A549 (cell line): ENCODE measurements around the gene ATXN1L. TPM values are rescaled to one million over a fixed set of nuclear protein-coding genes. Genes with fewer than 3 reads are reported as not detected.

ENCODE experiments used
- ATAC-seq, 2 experiments: fragments of 200-7000 bp in 1 of 2; fragments of >200 bp in 1 of 2; cut with Nextera tagmentation in 1 of 2; cut with Tn5 transposase in 1 of 2; 3 replicates each; pipeline versions ENCODE4 v1.8.0 to v1.9.1; 2018 to 2020; ENCODE audit warnings: mild to moderate bottlenecking in 1 of 2, moderate library complexity in 1 of 2
- CTCF ChIA-PET: fragments of 300-600 bp; sonication (Branson Sonifier 250); formaldehyde crosslinking; extraction: SDS; loops from one replicate; lab custom pipeline; 2021; ENCODE audit warnings: antibody characterized with exemption, inconsistent platforms; lab: Yijun Ruan, JAX
- POLR2A ChIA-PET: fragments of 350-600 bp; formaldehyde crosslinking; extraction: SDS; loops from one replicate; lab custom pipeline; 2021; ENCODE audit warnings: antibody characterized with exemption, inconsistent platforms; lab: Yijun Ruan, JAX
- DNase-seq, 2 experiments: peaks; one replicate each; pipeline versions ENCODE4 v3.0.0 to v3.0.0-alpha.2; 2011 to 2016; ENCODE audit warnings: low read depth in 1 of 2, low spot score in 1 of 2
- FAIRE-seq: peaks from 2 replicates; lab custom pipeline; 2011; peaks lifted over from hg19 to GRCh38; lab: Jason Lieb, UNC
- H3K27ac ChIP-seq, 2 experiments: fragments of >200 bp; sonication (Bioruptor Twin); formaldehyde crosslinking; 3 replicates each; pipeline ENCODE4 v1.5.1; 2016 to 2017
- H3K4me1 ChIP-seq: fragments of >200 bp; sonication (Bioruptor Twin); formaldehyde crosslinking; 3 replicates; pipeline ENCODE4 v1.6.1; 2016
- H3K4me2 ChIP-seq: fragments of >200 bp; sonication (Bioruptor Twin); formaldehyde crosslinking; 3 replicates; pipeline ENCODE4 v1.6.1; 2016
- H3K4me3 ChIP-seq: fragments of >200 bp; sonication (Bioruptor Twin); formaldehyde crosslinking; 3 replicates; pipeline ENCODE4 v1.5.1; 2016
- H3K9me3 ChIP-seq: fragments of >200 bp; sonication (Bioruptor Twin); formaldehyde crosslinking; 3 replicates; pipeline ENCODE4 v1.6.1; 2016
- CBX2 ChIP-seq: fragments of 200-600 bp; sonication (generic); IDR thresholded peaks from 2 replicates; pipeline ENCODE4 v1.6.1; 2016; ENCODE audit warnings: low read depth, mild to moderate bottlenecking, borderline replicate concordance
- CBX8 ChIP-seq: fragments of 200-600 bp; sonication (generic); IDR thresholded peaks from 2 replicates; pipeline ENCODE4 v1.6.1; 2016
- EP300 ChIP-seq, 2 experiments: fragments of >200 bp; sonication (Bioruptor Twin); formaldehyde crosslinking; IDR thresholded peaks; 2 replicates in 1 of 2; 3 replicates in 1 of 2; pipeline ENCODE4 v1.6.1; 2016 to 2017
- FOSB ChIP-seq: fragments of 250-450 bp; sonication (Bioruptor Pico); IDR thresholded peaks from 2 replicates; pipeline ENCODE4 v1.5.0; 2020; ENCODE audit warnings: mild to moderate bottlenecking, moderate library complexity
- FOXS1 ChIP-seq: fragments of 250-450 bp; sonication (Bioruptor Pico); IDR thresholded peaks from 2 replicates; pipeline ENCODE4 v1.5.0; 2020; ENCODE audit warnings: mild to moderate bottlenecking, moderate library complexity
- HOXA7 ChIP-seq: fragments of 250-450 bp; sonication (Bioruptor Pico); IDR thresholded peaks from 2 replicates; pipeline ENCODE4 v1.5.0; 2020; ENCODE audit warnings: mild to moderate bottlenecking, moderate library complexity
- HOXB5 ChIP-seq: fragments of 250-450 bp; sonication (Bioruptor Pico); IDR thresholded peaks from 2 replicates; pipeline ENCODE4 v1.5.0; 2020; ENCODE audit warnings: mild to moderate bottlenecking, moderate library complexity
- JUN ChIP-seq, 2 experiments: fragments of >200 bp; sonication (Bioruptor Twin); formaldehyde crosslinking; IDR thresholded peaks; 2 replicates in 1 of 2; 3 replicates in 1 of 2; pipeline ENCODE4 v1.6.1; 2016 to 2017
- KDM1A ChIP-seq: fragments of 200-600 bp; sonication (generic); IDR thresholded peaks from 2 replicates; pipeline ENCODE4 v1.6.1; 2016; ENCODE audit warnings: low read depth, mild to moderate bottlenecking
- MAZ ChIP-seq: fragments of 150-350 bp; IDR thresholded peaks from 2 replicates; pipeline ENCODE4 v1.6.1; 2014; ENCODE audit warnings: antibody characterized with exemption, low read depth, low read length, borderline replicate concordance
- MYC ChIP-seq: IDR thresholded peaks from 2 replicates; pipeline ENCODE4 v1.6.1; 2012; ENCODE audit warnings: mild to moderate bottlenecking, inconsistent platforms, low read length, improper control_type of control experiment, borderline replicate concordance
- RARB ChIP-seq: fragments of 250-450 bp; sonication (Bioruptor Pico); IDR thresholded peaks from 2 replicates; pipeline ENCODE4 v1.8.0; 2021; ENCODE audit warnings: mild to moderate bottlenecking, moderate library complexity
- SREBF2 ChIP-seq: fragments of 450-650 bp; IDR thresholded peaks from 2 replicates; pipeline ENCODE4 v1.6.1; 2014; ENCODE audit warnings: mild to moderate bottlenecking, moderate library complexity
- TFCP2L1 ChIP-seq: fragments of 250-450 bp; sonication (Bioruptor Pico); IDR thresholded peaks from 2 replicates; pipeline ENCODE4 v1.5.0; 2021; ENCODE audit warnings: mild to moderate bottlenecking
- TP53 ChIP-seq: fragments of 250-450 bp; sonication (Bioruptor Pico); IDR thresholded peaks from 2 replicates; pipeline ENCODE4 v1.5.0; 2021; ENCODE audit warnings: mild to moderate bottlenecking, moderate library complexity
- ZC3H11A ChIP-seq: fragments of 450-650 bp; IDR thresholded peaks from 2 replicates; pipeline ENCODE4 v1.6.1; 2014; ENCODE audit warnings: antibody characterized with exemption, mild to moderate bottlenecking
- ZFP36 ChIP-seq: fragments of 450-650 bp; IDR thresholded peaks from 2 replicates; pipeline ENCODE4 v1.6.1; 2014; ENCODE audit warnings: borderline replicate concordance; ENCODE audit not compliant: partially characterized antibody
- ZNF302 ChIP-seq: fragments of 250-450 bp; sonication (Bioruptor Pico); IDR thresholded peaks from 2 replicates; pipeline ENCODE4 v1.9.0; 2021; ENCODE audit warnings: inconsistent platforms, mild to moderate bottlenecking, moderate library complexity
- WGBS: methylation state at CpG from one replicate; pipeline ENCODE4 v1.1.6; 2017; ENCODE audit errors: missing lambda C conversion rate; 5-methylcytosine and 5-hydroxymethylcytosine counted together
- polyA plus RNA-seq, 4 experiments: library from polyadenylated mRNA; depleted of rRNA in 3 of 4; stranded (reverse); fragments of >200 nt; fragmentation: RNase III in 1 of 4; extraction: RNeasy Plus Mini Kit Qiagen cat#74134 plus additional on column Dnase treatment in 1 of 4; gene quantifications; 2 replicates in 3 of 4; 3 replicates in 1 of 4; pipeline ENCODE4 v1.2.3, GENCODE V29; 2011 to 2017
- TF ChIP-seq, protein P1 (sequence below): fragments of 250-450 bp; sonication (Bioruptor Pico); IDR thresholded peaks from 2 replicates; pipeline ENCODE4 v1.5.0; 2021; ENCODE audit warnings: mild to moderate bottlenecking, moderate library complexity, borderline replicate concordance
- TF ChIP-seq, protein P2 (sequence below): fragments of >200 bp; sonication (Bioruptor Twin); formaldehyde crosslinking; IDR thresholded peaks from 3 replicates; pipeline ENCODE4 v1.5.1; 2016
- TF ChIP-seq, protein P3 (sequence below): fragments of 150-350 bp; IDR thresholded peaks from 2 replicates; pipeline ENCODE4 v1.6.1; 2014; ENCODE audit warnings: low read depth, mild to moderate bottlenecking, low read length
- TF ChIP-seq, protein P4 (sequence below): fragments of 200-600 bp; sonication (generic); IDR thresholded peaks from 2 replicates; pipeline ENCODE4 v1.6.1; 2016; ENCODE audit warnings: antibody characterized with exemption, mild to moderate bottlenecking, moderate library complexity

The ATXN1L gene
- polyA plus RNA-seq, 2 of the 4 experiments (the other 2 are of a cell fraction), result 16.9 to 17.4 TPM

DNA sequence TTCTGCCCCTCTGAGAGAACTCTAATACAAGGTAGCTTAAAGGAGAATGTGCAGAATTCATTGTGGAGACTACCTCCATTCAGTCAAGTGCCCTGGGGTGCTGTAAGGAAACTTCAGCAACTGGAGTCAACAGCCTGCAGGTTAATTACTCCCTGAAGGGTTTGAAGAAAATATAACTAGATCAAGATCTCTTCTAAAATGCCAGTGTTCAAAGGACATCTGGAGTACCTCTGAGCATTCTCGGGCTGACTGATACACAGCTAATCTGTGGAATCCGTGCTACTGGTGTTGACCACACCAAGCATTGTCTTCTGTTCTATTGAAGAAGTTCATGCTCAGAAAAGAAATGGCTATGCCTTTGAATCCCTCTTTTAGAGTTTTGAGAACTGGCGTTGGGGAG lies 11.5 kb upstream of the ATXN1L start:
- CTCF ChIA-PET, result interaction anchor here (0.5 to 1.2 kb wide), 3 partner anchors 9 to 1227 kb away, joined by 3 read pairs; no protein-coding TSS in a partner anchor
- H3K4me3 ChIP-seq, result no peak overlapping the region
- 67% methylated on average over 3 of the region's 3 CpGs for WGBS

DNA sequence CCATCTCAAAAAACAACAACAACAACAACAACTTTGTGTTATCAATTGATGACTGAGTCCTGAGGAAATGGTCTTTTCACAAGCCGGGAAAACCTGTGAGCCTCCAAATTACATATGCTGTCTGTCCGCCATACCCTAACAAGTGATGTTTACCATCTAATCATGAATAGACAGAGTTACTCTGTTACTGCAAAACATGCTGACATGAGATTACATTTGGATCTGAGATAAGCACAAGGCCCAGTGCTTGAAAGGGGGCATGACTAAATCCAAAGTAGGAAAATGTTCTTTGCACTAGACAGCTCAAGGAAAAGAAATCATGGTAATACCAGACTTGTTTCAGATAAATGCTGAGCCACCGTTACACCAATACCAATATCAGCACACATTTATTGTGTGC lies 8.6 kb upstream of the ATXN1L start:
- POLR2A ChIA-PET, result no interaction called here
- FAIRE-seq (no peak), ATAC-seq (no peak), DNase-seq (no peak)
- Histone ChIP-seq H3K27ac (no peak overlapping the region), H3K4me2 (no peak overlapping the region), H3K4me3 (no peak overlapping the region), H3K4me1 (no peaks in the 10 kb centered on the region), H3K9me3 (no peaks in the 10 kb centered on the region)
- TF ChIP-seq, protein P1, sequence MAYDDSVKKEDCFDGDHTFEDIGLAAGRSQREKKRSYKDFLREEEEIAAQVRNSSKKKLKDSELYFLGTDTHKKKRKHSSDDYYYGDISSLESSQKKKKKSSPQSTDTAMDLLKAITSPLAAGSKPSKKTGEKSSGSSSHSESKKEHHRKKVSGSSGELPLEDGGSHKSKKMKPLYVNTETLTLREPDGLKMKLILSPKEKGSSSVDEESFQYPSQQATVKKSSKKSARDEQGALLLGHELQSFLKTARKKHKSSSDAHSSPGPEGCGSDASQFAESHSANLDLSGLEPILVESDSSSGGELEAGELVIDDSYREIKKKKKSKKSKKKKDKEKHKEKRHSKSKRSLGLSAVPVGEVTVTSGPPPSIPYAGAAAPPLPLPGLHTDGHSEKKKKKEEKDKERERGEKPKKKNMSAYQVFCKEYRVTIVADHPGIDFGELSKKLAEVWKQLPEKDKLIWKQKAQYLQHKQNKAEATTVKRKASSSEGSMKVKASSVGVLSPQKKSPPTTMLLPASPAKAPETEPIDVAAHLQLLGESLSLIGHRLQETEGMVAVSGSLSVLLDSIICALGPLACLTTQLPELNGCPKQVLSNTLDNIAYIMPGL, result no peak
- TF ChIP-seq FOSB (CRISPR knock-in tag), result no peak
- 93% methylated on average over 3 of the region's 3 CpGs for WGBS
- CTCF ChIA-PET, result no interaction called here

More for the DNA sequence above, 11.5 kb upstream of the ATXN1L start:
- POLR2A ChIA-PET, result no interaction called here
- FAIRE-seq, result no peak
- no peak for ATAC-seq
- H3K27ac ChIP-seq, result no peak overlapping the region
- DNase-seq, result no peak
- no peaks in the 10 kb centered on the region for H3K4me1 ChIP-seq
- H3K4me2 ChIP-seq, result no peak overlapping the region
- no peaks in the 10 kb centered on the region for H3K9me3 ChIP-seq
- TF ChIP-seq MYC (no peak), CBX8 (no peak), MAZ (no peak), CBX2 (no peak), FOSB (CRISPR knock-in tag) (no peak), KDM1A (no peak), HOXA7 (CRISPR knock-in tag) (no peak)

DNA sequence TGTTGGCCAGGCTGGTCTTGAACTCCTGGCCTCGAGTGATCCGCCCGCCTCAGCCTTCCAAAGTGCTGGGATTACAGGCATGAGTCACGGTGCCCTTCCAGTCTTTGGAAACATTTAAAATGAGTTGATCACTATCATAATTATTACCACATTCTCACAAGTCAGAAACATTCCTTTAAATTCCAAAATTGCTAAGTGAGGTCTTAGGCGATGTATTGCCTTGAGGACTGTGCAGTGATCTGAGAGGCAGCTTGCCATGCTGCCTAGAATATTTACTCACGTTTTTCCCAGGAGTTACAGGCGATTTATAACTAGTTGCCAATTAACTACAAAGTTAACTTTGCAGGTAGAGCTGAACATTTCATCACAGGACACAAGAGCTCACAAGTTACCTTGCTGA lies 5.7 kb upstream of the ATXN1L start:
- H3K4me3 ChIP-seq, result no peak overlapping the region
- no peak overlapping the region for H3K4me2 ChIP-seq
- 53% methylated on average over 7 of the region's 7 CpGs for WGBS
- DNase-seq, result no peak
- TF ChIP-seq HOXB5 (CRISPR knock-in tag), result no peak
- TF ChIP-seq EP300 (IDR thresholded peaks at IDR 0.05), result no peak
- no peak for TF ChIP-seq SREBF2
- no peak for TF ChIP-seq ZFP36
- no peak for TF ChIP-seq JUN (IDR thresholded peaks at IDR 0.05)
- TF ChIP-seq, protein P2, sequence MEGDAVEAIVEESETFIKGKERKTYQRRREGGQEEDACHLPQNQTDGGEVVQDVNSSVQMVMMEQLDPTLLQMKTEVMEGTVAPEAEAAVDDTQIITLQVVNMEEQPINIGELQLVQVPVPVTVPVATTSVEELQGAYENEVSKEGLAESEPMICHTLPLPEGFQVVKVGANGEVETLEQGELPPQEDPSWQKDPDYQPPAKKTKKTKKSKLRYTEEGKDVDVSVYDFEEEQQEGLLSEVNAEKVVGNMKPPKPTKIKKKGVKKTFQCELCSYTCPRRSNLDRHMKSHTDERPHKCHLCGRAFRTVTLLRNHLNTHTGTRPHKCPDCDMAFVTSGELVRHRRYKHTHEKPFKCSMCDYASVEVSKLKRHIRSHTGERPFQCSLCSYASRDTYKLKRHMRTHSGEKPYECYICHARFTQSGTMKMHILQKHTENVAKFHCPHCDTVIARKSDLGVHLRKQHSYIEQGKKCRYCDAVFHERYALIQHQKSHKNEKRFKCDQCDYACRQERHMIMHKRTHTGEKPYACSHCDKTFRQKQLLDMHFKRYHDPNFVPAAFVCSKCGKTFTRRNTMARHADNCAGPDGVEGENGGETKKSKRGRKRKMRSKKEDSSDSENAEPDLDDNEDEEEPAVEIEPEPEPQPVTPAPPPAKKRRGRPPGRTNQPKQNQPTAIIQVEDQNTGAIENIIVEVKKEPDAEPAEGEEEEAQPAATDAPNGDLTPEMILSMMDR, result no peak
- TF ChIP-seq ZNF302 (CRISPR knock-in tag), result no peak
- no peak for TF ChIP-seq TFCP2L1 (CRISPR knock-in tag)
- TF ChIP-seq, protein P3, sequence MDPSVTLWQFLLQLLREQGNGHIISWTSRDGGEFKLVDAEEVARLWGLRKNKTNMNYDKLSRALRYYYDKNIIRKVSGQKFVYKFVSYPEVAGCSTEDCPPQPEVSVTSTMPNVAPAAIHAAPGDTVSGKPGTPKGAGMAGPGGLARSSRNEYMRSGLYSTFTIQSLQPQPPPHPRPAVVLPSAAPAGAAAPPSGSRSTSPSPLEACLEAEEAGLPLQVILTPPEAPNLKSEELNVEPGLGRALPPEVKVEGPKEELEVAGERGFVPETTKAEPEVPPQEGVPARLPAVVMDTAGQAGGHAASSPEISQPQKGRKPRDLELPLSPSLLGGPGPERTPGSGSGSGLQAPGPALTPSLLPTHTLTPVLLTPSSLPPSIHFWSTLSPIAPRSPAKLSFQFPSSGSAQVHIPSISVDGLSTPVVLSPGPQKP, result no peak
- TF ChIP-seq, protein P4, sequence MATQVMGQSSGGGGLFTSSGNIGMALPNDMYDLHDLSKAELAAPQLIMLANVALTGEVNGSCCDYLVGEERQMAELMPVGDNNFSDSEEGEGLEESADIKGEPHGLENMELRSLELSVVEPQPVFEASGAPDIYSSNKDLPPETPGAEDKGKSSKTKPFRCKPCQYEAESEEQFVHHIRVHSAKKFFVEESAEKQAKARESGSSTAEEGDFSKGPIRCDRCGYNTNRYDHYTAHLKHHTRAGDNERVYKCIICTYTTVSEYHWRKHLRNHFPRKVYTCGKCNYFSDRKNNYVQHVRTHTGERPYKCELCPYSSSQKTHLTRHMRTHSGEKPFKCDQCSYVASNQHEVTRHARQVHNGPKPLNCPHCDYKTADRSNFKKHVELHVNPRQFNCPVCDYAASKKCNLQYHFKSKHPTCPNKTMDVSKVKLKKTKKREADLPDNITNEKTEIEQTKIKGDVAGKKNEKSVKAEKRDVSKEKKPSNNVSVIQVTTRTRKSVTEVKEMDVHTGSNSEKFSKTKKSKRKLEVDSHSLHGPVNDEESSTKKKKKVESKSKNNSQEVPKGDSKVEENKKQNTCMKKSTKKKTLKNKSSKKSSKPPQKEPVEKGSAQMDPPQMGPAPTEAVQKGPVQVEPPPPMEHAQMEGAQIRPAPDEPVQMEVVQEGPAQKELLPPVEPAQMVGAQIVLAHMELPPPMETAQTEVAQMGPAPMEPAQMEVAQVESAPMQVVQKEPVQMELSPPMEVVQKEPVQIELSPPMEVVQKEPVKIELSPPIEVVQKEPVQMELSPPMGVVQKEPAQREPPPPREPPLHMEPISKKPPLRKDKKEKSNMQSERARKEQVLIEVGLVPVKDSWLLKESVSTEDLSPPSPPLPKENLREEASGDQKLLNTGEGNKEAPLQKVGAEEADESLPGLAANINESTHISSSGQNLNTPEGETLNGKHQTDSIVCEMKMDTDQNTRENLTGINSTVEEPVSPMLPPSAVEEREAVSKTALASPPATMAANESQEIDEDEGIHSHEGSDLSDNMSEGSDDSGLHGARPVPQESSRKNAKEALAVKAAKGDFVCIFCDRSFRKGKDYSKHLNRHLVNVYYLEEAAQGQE, result no peak
- no peak for TF ChIP-seq TP53 (CRISPR knock-in tag)
- no peak for TF ChIP-seq ZC3H11A
- TF ChIP-seq RARB (CRISPR knock-in tag), result no peak
- no peak for TF ChIP-seq FOXS1 (CRISPR knock-in tag)
- TF ChIP-seq, all 56 proteins: peak for 0
- no peak overlapping the region for H3K27ac ChIP-seq
- CTCF ChIA-PET, result interaction anchor here (0.7 to 1.0 kb wide), 3 partner anchors 10 to 121 kb away, joined by 3 read pairs; no protein-coding TSS in a partner anchor
- no peak for ATAC-seq
- FAIRE-seq, result no peak
- no peaks in the 10 kb centered on the region for H3K4me1 ChIP-seq
- no peaks in the 10 kb centered on the region for H3K9me3 ChIP-seq
- POLR2A ChIA-PET, result no interaction called here
